GM23338 (cell line): ENCODE results near the gene SEMA4A. TPM values are rescaled to one million over a fixed set of nuclear protein-coding genes. Genes with fewer than 3 reads are reported as not detected.

Experiments used
- ATAC-seq: fragments of 200-7000 bp; cut with Tn5 transposase; 3 replicates; pipeline ENCODE4 v1.9.1; 2020
- DNase-seq: peaks from one replicate; pipeline ENCODE4 v3.0.0-alpha.2; 2015; ENCODE audit warnings: low spot score
- H2AFZ ChIP-seq: fragments of 200-600 bp; sonication (generic); 2 replicates; pipeline ENCODE4 v1.8.0; 2016; ENCODE audit warnings: antibody characterized with exemption, mild to moderate bottlenecking, moderate library complexity
- H3F3A ChIP-seq: fragments of 200-600 bp; sonication (generic); replicated peaks from 2 replicates; pipeline ENCODE4 v1.8.0; 2017; ENCODE audit warnings: antibody characterized with exemption, mixed run types, low read depth
- H3K27ac ChIP-seq: fragments of 200-600 bp; sonication (generic); 2 replicates; pipeline ENCODE4 v1.6.1; 2016; ENCODE audit warnings: low read depth
- H3K27me3 ChIP-seq: fragments of 200-600 bp; sonication (generic); 2 replicates; pipeline ENCODE4 v1.8.0; 2016; ENCODE audit warnings: mild to moderate bottlenecking, mixed run types, moderate library complexity; ENCODE audit not compliant: insufficient read depth
- H3K36me3 ChIP-seq: fragments of 200-600 bp; sonication (generic); 2 replicates; pipeline ENCODE4 v1.8.0; 2016; ENCODE audit warnings: mild to moderate bottlenecking; ENCODE audit not compliant: insufficient read depth
- H3K4me1 ChIP-seq: fragments of 200-600 bp; sonication (generic); 2 replicates; pipeline ENCODE4 v1.8.0; 2016; ENCODE audit warnings: mild to moderate bottlenecking, moderate library complexity; ENCODE audit not compliant: insufficient read depth
- H3K4me2 ChIP-seq: fragments of 200-600 bp; sonication (generic); 2 replicates; pipeline ENCODE4 v1.7.1; 2017; ENCODE audit warnings: mixed run types
- H3K4me3 ChIP-seq: fragments of 200-600 bp; sonication (generic); 2 replicates; pipeline ENCODE4 v1.6.1; 2016; ENCODE audit warnings: mixed run types
- H3K79me2 ChIP-seq: fragments of 200-600 bp; sonication (generic); replicated peaks from 2 replicates; pipeline ENCODE4 v1.8.0; 2017; ENCODE audit warnings: mild to moderate bottlenecking; ENCODE audit not compliant: insufficient read depth
- H3K9me2 ChIP-seq: fragments of 200-600 bp; sonication (generic); 2 replicates; pipeline ENCODE4 v1.8.0; 2017; ENCODE audit not compliant: insufficient read depth
- H4K20me1 ChIP-seq: fragments of 200-600 bp; sonication (generic); replicated peaks from 2 replicates; pipeline ENCODE4 v1.8.0; 2017; ENCODE audit warnings: mild to moderate bottlenecking; ENCODE audit not compliant: insufficient read depth
- H3K27ac Mint-ChIP-seq: 2 replicates; pipeline ENCODE4 v1.8.0; 2020; ENCODE audit warnings: inconsistent platforms, mild to moderate bottlenecking, moderate library complexity, mixed read lengths
- H3K27me3 Mint-ChIP-seq: 3 replicates; pipeline ENCODE4 v1.8.0; 2022; ENCODE audit warnings: low read depth, mild to moderate bottlenecking, moderate library complexity, mixed read lengths, inconsistent platforms; ENCODE audit not compliant: insufficient read depth, poor library complexity
- H3K36me3 Mint-ChIP-seq: 3 replicates; pipeline ENCODE4 v1.8.0; 2021; ENCODE audit warnings: low read depth, mild to moderate bottlenecking, inconsistent platforms, moderate library complexity, mixed read lengths
- H3K4me1 Mint-ChIP-seq: 3 replicates; pipeline ENCODE4 v1.8.0; 2020; ENCODE audit warnings: mild to moderate bottlenecking, inconsistent platforms, mixed read lengths
- H3K4me3 Mint-ChIP-seq: 3 replicates; pipeline ENCODE4 v1.8.0; 2021; ENCODE audit warnings: moderate library complexity, mild to moderate bottlenecking, inconsistent platforms, mixed read lengths
- H3K9me3 Mint-ChIP-seq: 3 replicates; pipeline ENCODE4 v1.8.0; 2020; ENCODE audit warnings: moderate library complexity, mild to moderate bottlenecking, inconsistent platforms, mixed read lengths
- CREB1 ChIP-seq: fragments of 250-450 bp; sonication (Bioruptor Pico); IDR thresholded peaks from 2 replicates; pipeline ENCODE4 v1.5.0; 2020; ENCODE audit warnings: low read depth, mild to moderate bottlenecking, moderate library complexity
- CTCF ChIP-seq, 2 experiments: fragments of 200-600 bp in 1 of 2; sonication (generic) in 1 of 2; conservative IDR thresholded peaks; 2 replicates each; pipeline versions ENCODE4 v1.5.1 to v1.6.1; 2016 to 2017; ENCODE audit warnings: antibody characterized with exemption in 2 of 2, low read depth in 2 of 2, mild to moderate bottlenecking in 2 of 2, moderate library complexity in 1 of 2
- ETS1 ChIP-seq: IDR thresholded peaks from 2 replicates; pipeline ENCODE4 v1.6.1; 2016; ENCODE audit warnings: antibody characterized with exemption
- EZH2phosphoT487 ChIP-seq: fragments of 200-600 bp; sonication (generic); IDR thresholded peaks from one replicate; pipeline ENCODE4 v1.8.1; 2018; ENCODE audit warnings: antibody characterized with exemption; ENCODE audit not compliant: unreplicated experiment
- REST ChIP-seq: IDR thresholded peaks from one replicate; pipeline ENCODE4 v1.6.1; 2018; ENCODE audit warnings: antibody characterized with exemption; ENCODE audit not compliant: unreplicated experiment
- STAT1 ChIP-seq: IDR thresholded peaks from one replicate; pipeline ENCODE4 v1.6.1; 2016; ENCODE audit warnings: antibody characterized with exemption; ENCODE audit not compliant: unreplicated experiment
- ZNF114 ChIP-seq: fragments of 250-450 bp; sonication (Bioruptor Pico); IDR thresholded peaks from 2 replicates; pipeline ENCODE4 v1.5.0; 2020; ENCODE audit warnings: mild to moderate bottlenecking, moderate library complexity
- ZNF331 ChIP-seq: fragments of 250-450 bp; sonication (Bioruptor Pico); IDR thresholded peaks from 2 replicates; pipeline ENCODE4 v1.5.0; 2020; ENCODE audit warnings: low read depth, mild to moderate bottlenecking, moderate library complexity
- ZNF462 ChIP-seq: fragments of 250-450 bp; sonication (Bioruptor Pico); IDR thresholded peaks from 2 replicates; pipeline ENCODE4 v1.5.0; 2020; ENCODE audit warnings: mild to moderate bottlenecking, moderate library complexity
- polyA plus RNA-seq: library from polyadenylated mRNA; unstranded; fragments of >200 nt; fragmentation: Nextera tagmentation; extraction: Ambion mirVana; gene quantifications from 2 replicates; pipeline ENCODE4 v1.2.1, GENCODE V29; 2016
- total RNA-seq: library from RNA; depleted of rRNA; stranded (reverse); fragments of >200 nt; shearing (Covaris generic); gene quantifications from 2 replicates; pipeline ENCODE4 v1.2.3, GENCODE V29; 2014

Gene SEMA4A
- total and polyA plus RNA-seq, 2 experiments from 2014 or later = 5.5 to 20.2 TPM

- H3K4me3 ChIP-seq = peak overlapping the region; percentile 99
- H3K4me2 ChIP-seq = peak overlapping the region; percentile 99
- H3K4me1 ChIP-seq = peaks cover 20% of the 10 kb centered on the region
- peaks cover 12% of the 10 kb centered on the region; the same call in 1 of the 2 replicates for H3K27me3 ChIP-seq
- TF ChIP-seq ETS1 = no peak
- no peak for TF ChIP-seq EZH2phosphoT487
- no peak for TF ChIP-seq STAT1
- no peak for TF ChIP-seq REST
- no peak for TF ChIP-seq CREB1 (CRISPR knock-in tag)
- TF ChIP-seq ZNF331 (CRISPR knock-in tag) = no peak
- TF ChIP-seq ZNF462 = no peak
- TF ChIP-seq ZNF114 (CRISPR knock-in tag) = no peak
- no peak for TF ChIP-seq CTCF (conservative IDR thresholded peaks at IDR 0.05; ENCODE audit: low read depth in 2 of 2)
- H3K27ac ChIP-seq = no peak overlapping the region
- peaks cover 22% of the 10 kb centered on the region for H3K79me2 ChIP-seq
- Mint-ChIP-seq H3K9me3 (no peaks in the 10 kb centered on the region), H3K27me3 (peaks cover 36% of the 10 kb centered on the region), H3K4me1 (peaks cover 31% of the 10 kb centered on the region), H3K4me3 (peak overlapping the region; percentile 90), H3K36me3 (no peaks in the 10 kb centered on the region), H3K27ac (no peak overlapping the region)
- DNase-seq (no peak), ATAC-seq (no peak)
- no peaks in the 10 kb centered on the region for H3K36me3 ChIP-seq
- H4K20me1 ChIP-seq = no peaks in the 10 kb centered on the region; the same call in 1 of the 2 replicates
- H2AFZ ChIP-seq = no peak overlapping the region
- 0 out of 2 replicates have a peak, but pooled peaks cover 20% of the 10 kb centered on the region for H3F3A ChIP-seq
- no peaks in the 10 kb centered on the region for H3K9me2 ChIP-seq
Measured at GRCh38 chr1:156113282-156113950, 40.0 kb upstream of the SEMA4A start.
